GM21390 (cell line): ENCODE results near the gene MYO10.
"Not testable (repeated sequence)": the region's sequence is repeated elsewhere in the genome, so short reads cannot be mapped to it uniquely, and the experiment has no call there.

Source experiments
- ATAC-seq: cut with Tn5 transposase; IDR thresholded peaks from one replicate; pipeline ENCODE4 v1.9.1; 2021; ENCODE audit not compliant: unreplicated experiment

Gene MYO10

DNA sequence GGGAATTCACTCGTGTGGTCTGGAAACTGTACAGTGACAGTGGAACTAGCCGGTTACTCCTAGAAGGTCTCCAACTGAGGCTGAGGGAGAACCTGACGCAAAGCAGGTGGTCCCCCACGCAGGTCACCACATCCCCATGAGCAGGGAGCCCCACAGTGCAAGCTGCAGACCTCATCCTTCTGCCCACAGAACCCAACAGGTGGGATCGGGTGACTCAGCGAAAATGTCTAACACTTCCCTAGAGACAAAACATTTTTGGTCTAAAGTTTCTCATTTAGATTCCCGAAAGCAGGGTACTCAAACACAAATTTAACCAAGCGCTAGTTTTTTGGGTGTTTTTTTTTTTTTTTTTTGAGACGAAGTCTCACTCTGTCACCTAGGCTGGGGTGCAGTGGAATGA lies 256.9 kb downstream of the MYO10 start:
- ATAC-seq = no peak

GRCh38 chr5:16675806-16676205 lies 260.3 kb downstream of the MYO10 start:
- ATAC-seq = no peak

GRCh38 chr5:16674750-16675149 lies 261.3 kb downstream of the MYO10 start:
- no peak for ATAC-seq

DNA sequence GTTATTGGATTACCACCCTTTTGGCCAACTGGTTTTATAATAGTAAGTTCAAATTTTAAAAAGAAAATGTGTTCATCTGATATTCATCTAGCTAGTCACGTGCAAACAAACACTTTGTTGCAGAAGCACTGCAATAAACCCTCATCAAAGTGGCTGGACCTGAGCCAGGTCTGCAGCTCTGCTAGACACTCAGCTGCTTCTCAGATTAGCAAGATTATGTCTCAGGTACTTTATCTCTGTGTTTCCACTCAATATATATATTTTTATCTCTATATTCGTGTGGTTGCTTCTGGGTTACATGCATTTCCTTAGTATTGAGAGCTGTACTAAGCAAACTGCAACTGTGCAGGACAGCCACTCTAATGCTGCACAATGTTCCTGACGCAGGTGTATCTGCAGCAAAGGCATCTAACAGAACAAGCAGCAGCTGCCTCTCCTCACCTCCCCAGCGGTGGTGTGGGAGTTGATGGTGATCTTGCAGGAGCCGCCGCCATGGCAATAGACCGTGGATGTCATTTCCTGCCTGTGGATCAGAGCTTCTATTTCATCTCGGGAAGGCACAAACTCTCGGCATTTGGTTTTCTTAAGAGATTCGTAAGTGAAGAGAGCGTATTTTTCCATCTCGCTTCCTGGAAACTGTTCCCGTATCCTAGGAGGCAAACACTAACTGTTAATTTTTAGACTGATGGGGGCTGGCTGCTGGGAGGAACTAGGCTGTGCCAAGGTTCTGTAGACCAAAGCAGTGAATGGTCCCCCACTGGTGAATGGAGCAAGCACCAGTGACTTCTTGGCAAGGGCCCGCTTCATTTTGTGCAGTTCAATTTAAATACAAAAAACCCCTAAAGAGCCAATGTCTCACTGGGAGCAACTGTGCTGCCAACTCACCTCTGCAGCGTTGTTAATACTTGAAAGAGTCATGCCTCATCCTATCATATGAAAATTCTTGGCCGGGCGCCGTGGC lies 262.6 kb downstream of the MYO10 start:
- ATAC-seq = no peak

DNA sequence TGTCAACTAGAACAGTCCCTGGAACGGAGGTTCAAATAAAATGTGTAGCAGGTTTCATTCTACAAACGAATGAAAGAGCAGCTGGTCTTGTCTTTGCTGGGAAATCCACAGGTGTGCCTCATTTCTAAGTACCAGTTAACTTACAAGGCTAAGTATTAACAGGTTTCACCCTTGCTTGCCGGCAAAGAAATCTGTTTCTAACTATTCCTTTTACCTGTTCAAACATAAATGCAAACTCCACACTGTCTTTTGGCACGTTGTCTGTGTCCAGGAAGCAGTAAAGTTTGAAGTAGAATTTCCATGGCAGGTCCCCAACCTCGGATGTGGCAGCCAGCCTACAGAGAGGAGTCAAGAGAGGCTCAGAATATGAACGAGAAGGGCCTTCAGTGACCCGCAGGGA lies 264.9 kb downstream of the MYO10 start:
- no peak for ATAC-seq

DNA sequence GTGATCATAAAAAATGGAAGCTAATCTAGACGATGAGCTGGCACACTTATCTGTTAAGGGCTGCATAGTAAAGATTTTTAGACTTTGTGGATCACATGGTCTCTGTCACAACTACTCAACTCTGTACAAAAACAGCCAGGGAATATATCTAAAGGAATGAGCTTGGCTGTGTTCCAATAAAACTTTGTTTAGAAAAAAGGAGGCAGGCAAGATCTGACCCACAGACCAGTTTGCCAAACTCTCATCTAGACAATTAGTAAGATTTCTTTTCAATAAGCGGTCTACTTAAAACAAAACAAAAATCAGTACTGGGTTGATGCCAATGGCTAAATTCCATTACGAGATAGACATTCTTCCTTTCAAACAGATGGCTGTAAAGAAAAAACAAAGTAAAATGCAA lies 266.3 kb downstream of the MYO10 start:
- ATAC-seq = no peak

GRCh38 chr5:16668631-16669030 lies 267.5 kb downstream of the MYO10 start:
- ATAC-seq = no peak

- ATAC-seq = no peak
These were observed 267.9 kb downstream of the MYO10 start for GRCh38 chr5:16668194-16668593.

GRCh38 chr5:16666883-16667398 lies 269.1 kb downstream of the MYO10 start:
- ATAC-seq = no peak

DNA sequence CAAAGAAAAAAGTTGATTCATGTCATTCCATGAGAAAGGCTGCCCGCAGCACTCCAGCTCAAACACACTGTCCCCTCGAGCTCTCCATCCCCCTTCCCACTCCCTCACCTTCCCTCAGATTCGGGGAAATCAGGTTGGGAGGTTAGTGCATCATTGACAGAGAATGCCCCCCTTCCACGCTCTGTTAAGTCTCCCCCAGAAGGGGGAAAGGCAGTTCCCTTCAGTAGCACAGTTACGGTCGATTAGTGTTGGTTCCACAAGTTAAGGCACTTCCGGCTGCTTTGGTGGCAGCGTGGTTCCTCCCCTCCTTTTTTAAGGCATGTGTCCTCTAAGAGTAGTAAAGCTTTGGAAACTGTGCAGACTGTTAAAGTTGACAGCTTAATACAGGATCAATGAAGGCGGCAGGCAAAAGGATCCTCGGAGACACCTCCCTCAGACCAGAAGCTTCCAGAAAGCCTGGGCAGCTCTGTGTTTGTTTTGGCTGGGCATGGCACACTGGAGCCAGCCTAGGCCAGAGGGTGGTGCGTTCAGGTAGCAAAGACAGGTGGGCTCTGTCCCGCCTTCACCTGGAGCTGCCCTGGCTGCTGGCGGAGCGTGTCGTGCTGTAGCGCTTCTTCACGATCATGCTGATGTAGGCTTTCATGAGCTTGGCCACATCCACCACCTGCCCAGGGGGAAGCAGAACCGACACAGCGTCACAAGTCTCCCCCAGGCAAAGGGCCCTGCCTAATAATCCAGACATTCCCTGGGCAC lies 269.8 kb downstream of the MYO10 start:
- no peak for ATAC-seq

GRCh38 chr5:16665601-16666000 lies 270.5 kb downstream of the MYO10 start:
- no peak for ATAC-seq

DNA sequence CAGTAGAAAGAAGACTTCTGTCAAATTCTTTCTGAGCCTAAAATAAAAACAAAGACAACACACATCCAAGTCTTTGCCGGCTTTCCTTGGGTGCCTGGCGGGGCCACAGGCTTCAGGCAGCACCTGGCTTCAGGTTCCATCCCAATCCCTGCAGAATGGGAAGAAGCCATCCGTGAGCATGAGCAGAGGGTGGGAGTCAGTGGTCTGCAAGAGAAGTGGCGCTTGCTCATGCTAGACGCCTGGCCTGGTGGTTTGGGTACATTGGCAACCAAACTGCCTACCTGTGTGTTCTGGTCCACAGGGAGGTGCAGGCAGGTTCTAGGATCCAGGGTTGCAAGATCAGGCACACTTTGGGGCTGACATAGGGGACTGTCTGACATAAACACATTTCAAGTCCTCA lies 271.7 kb downstream of the MYO10 start:
- no peak for ATAC-seq

- no peak for ATAC-seq
These were observed 272.2 kb downstream of the MYO10 start for GRCh38 chr5:16663840-16664239.

DNA sequence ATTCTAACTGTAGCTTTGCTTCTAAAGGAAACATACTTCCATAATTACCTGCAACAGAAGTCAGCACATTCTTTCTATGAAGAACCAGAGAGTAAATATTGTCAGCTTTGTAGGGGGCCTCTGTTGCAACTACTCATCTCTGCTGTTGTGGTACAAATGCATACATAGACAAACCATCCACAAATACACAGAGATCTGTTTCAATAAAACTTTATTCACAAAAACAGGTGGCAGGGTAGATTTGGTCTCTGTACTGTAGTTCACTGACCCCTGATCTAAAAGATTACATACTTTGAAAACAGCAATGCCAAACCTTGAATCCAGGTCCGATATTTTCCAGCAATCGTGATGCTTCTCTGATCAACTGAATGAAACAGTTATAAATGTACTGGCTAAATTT lies 274.4 kb downstream of the MYO10 start:
- ATAC-seq = no peak

GRCh38 chr5:16660982-16661381 lies 275.1 kb downstream of the MYO10 start:
- ATAC-seq = no peak

GRCh38 chr5:16659536-16659935 lies 276.6 kb downstream of the MYO10 start:
- no peak for ATAC-seq

DNA sequence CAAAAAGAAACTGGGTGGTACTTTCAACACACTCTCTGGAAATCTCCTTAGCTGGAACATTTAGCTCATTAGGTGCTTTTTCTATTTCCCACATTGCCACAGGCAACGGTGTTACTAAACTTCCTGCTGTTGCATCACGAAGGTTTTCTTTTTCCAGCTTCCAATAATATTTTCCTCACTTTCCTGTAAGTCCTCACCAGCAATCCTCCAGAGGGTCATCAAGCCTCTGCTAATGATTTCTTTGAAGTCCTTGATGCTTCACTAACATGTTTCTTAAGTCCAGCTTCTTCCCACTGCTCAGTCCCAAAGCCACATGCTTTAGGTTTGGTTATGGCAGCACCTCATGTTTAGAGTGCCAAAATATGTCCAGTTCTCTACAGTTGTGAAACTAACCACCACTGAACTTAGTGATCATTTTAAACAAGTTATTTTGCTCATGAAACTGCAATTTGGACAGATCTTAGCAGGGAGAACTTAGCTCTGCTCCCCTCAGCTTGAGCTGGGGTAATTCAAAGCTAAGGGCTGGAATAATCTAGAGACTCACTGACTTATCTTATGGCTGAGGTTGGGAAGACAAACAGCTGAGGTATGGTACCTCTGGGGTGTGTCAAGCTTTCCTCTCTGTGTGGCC lies 279.4 kb downstream of the MYO10 start:
- ATAC-seq = no peak

- ATAC-seq = no peak
These were observed 281.3 kb downstream of the MYO10 start for GRCh38 chr5:16654647-16655334.

DNA sequence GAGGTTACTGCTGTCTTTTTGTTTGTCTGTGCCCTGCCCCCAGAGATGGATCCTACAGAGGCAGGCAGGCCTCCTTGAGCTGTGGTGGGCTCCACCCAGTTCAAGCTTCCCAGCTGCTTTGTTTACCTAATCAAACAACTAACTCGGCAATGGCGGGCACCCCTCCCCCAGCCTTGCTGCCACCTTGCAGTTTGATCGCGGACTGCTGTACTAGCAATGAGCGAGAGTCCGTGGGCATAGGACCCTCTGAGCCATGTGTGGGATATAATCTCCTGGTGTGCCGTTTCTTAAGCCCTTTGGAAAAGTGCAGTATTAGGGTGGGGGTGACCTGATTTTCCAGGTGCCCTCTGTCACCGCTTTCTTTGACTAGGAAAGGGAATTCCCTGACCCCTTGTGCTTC lies 287.3 kb downstream of the MYO10 start:
- not testable (repeated sequence) for ATAC-seq

DNA sequence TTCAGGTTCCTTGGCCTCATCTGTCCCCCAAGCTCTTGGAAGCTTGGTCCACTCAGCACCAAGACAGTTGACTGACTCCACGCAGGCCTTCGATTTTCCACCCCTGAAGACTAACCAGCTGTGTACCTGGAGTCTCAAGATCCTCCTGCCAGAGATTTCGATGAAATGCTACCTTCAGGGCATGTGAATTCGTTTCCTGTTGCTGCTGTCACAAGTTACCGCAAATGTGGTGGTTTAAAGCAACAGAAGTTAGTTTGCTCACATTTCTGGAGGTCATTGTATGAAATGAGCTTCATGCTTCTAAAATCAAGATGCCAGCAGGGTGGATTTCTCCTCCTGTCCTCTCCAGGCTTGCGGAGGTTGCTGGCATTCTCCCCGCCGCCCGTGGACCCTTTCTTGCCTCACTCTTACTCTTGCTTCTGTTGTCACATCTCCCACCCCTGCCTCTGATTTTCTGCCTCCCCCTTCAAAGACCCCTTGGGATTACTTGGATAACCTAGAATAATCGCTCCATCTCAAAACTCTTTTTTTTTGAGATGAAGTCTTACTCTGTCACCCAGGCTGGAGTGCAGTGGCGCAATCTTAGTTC lies 291.7 kb downstream of the MYO10 start:
- no peak for ATAC-seq
